ENCODE measurements around the gene HIPK1.

DNA sequence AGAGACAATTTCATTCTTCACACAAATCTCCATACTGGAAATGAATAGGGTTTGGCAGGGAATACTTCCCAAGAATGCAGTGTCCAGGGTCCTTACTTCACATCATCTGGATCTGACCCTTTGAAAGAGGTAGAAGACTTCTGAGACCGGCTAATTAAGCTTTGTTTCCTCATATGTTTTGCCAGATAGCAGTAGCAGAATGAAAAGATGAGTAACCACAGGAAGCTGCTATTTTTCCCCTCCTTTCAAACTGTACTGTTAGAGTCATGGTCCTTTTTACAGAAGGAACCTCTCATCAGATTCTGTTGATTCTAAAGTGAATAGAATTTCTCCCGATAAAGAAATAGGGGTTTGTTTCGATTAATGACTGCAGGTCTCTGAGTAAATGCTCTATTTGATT, 48.8 kb downstream of the HIPK1 start:
- TF ChIP-seq GATA2 (IDR thresholded peaks at IDR 0.05; ENCODE audit: low read depth, low read length): no peak
- TF ChIP-seq GATA3 (IDR thresholded peaks at IDR 0.05; ENCODE audit: low read depth, low read length): no peak

Data from SH-SY5Y (cell line).